Endothelial cell of umbilical vein (primary cell): ENCODE data around the gene BNC2. TPM values are rescaled to one million over a fixed set of nuclear protein-coding genes. Genes with fewer than 3 reads are reported as not detected.

ENCODE experiments used
- BruUV-seq: library from RNA; stranded (reverse); fragments of 400-500 nt; replicated peaks from 2 replicates; lab custom pipeline; 2021; lab: Mats Ljungman, UMichigan
- CTCF ChIA-PET: fragments of 300-600, 350-600 bp; sonication (Branson Sonifier 250); formaldehyde crosslinking; loops from one replicate; lab custom pipeline; 2021; ENCODE audit warnings: antibody characterized with exemption, inconsistent platforms; lab: Charles Lee
- POLR2A ChIA-PET: fragments of 300-600, 350-600 bp; sonication (Branson Sonifier 250); formaldehyde crosslinking; loops from one replicate; lab custom pipeline; 2021; ENCODE audit warnings: antibody characterized with exemption, inconsistent platforms; lab: Charles Lee
- DNase-seq: peaks from one replicate; pipeline ENCODE4 v3.0.0-alpha.2; 2011; ENCODE audit warnings: low read depth, low spot score
- FAIRE-seq: peaks from 2 replicates; lab custom pipeline; 2011; peaks lifted over from hg19 to GRCh38; lab: Jason Lieb, UNC
- H2AFZ ChIP-seq: 2 replicates; pipeline ENCODE4 v1.6.0; 2012; ENCODE audit warnings: low read depth, low read length, control low read depth, inconsistent platforms
- H3K27ac ChIP-seq: 2 replicates; pipeline ENCODE4 v1.5.1; 2011; ENCODE audit warnings: low read depth, mild to moderate bottlenecking, control low read depth, low read length, moderate library complexity; ENCODE audit not compliant: insufficient read depth
- H3K27me3 ChIP-seq, 2 experiments: 2 replicates each; pipeline versions ENCODE4 v1.6.0 to v1.6.1; 2011; ENCODE audit warnings: low read length in 2 of 2, mixed read lengths in 1 of 2; ENCODE audit not compliant: control insufficient read depth in 2 of 2, insufficient read depth in 2 of 2
- H3K36me3 ChIP-seq, 2 experiments: 2 replicates in 1 of 2; 3 replicates in 1 of 2; pipeline ENCODE4 v1.5.1; 2011; ENCODE audit warnings: low read length in 2 of 2, mild to moderate bottlenecking in 1 of 2, moderate library complexity in 1 of 2; ENCODE audit not compliant: control insufficient read depth in 2 of 2, insufficient read depth in 2 of 2; ENCODE audit errors: extremely low read depth in 1 of 2
- H3K4me1 ChIP-seq: 3 replicates; pipeline ENCODE4 v1.5.1; 2011; ENCODE audit warnings: mild to moderate bottlenecking, low read length; ENCODE audit not compliant: control insufficient read depth, insufficient read depth; ENCODE audit errors: extremely low read depth
- H3K4me2 ChIP-seq: 2 replicates; pipeline ENCODE4 v1.6.1; 2011; ENCODE audit warnings: low read length, control low read depth, mixed read lengths; ENCODE audit not compliant: insufficient read depth
- H3K4me3 ChIP-seq, 3 experiments: fragments of 200-600 bp in 1 of 3; sonication (generic), shearing (Covaris generic) in 1 of 3; replicated peaks in 1 of 3; 2 replicates each; pipeline ENCODE4 v1.5.1; 2011 to 2016; ENCODE audit warnings: control low read depth in 3 of 3, low read length in 3 of 3, mild to moderate bottlenecking in 2 of 3, inconsistent platforms in 1 of 3, low read depth in 1 of 3, moderate library complexity in 1 of 3; ENCODE audit not compliant: insufficient read depth in 1 of 3
- H3K79me2 ChIP-seq: 2 replicates; pipeline ENCODE4 v1.6.0; 2012; ENCODE audit warnings: low read length, inconsistent platforms; ENCODE audit not compliant: control insufficient read depth, insufficient read depth
- H3K9ac ChIP-seq: replicated peaks from 2 replicates; pipeline ENCODE3; 2011; ENCODE audit warnings: low read length, control low read depth; ENCODE audit not compliant: insufficient read depth; ENCODE audit errors: extremely low read depth
- H3K9me1 ChIP-seq: replicated peaks from 3 replicates; pipeline ENCODE4 v1.6.0; 2011; ENCODE audit warnings: mild to moderate bottlenecking, low read length; ENCODE audit not compliant: control insufficient read depth, insufficient read depth; ENCODE audit errors: extremely low read depth
- H3K9me3 ChIP-seq: replicated peaks from 2 replicates; pipeline ENCODE4 v1.5.1; 2012; ENCODE audit warnings: low read length, inconsistent platforms; ENCODE audit not compliant: control insufficient read depth, insufficient read depth
- H4K20me1 ChIP-seq: replicated peaks from 2 replicates; pipeline ENCODE3; 2011; ENCODE audit warnings: mild to moderate bottlenecking, low read length; ENCODE audit not compliant: control insufficient read depth, insufficient read depth; ENCODE audit errors: extremely low read depth
- CTCF ChIP-seq, 2 donors: IDR thresholded peaks; 1 replicate in 1 of 2; 2 replicates in 1 of 2; pipeline ENCODE4 v1.5.1; 2011; ENCODE audit warnings: low read length in 2 of 2, mild to moderate bottlenecking in 2 of 2, moderate library complexity in 2 of 2, control low read depth in 1 of 2, inconsistent platforms in 1 of 2, low read depth in 1 of 2; ENCODE audit not compliant: insufficient read depth in 1 of 2; ENCODE audit errors: extremely low read depth in 1 of 2
- EZH2 ChIP-seq: IDR thresholded peaks from 2 replicates; pipeline ENCODE4 v1.6.1; 2012; ENCODE audit warnings: borderline replicate concordance, low read depth, mild to moderate bottlenecking, moderate library complexity, low read length, inconsistent platforms; ENCODE audit not compliant: severe bottlenecking
- FOS ChIP-seq: IDR thresholded peaks from 2 replicates; pipeline ENCODE4 v1.6.1; 2011; ENCODE audit warnings: mild to moderate bottlenecking, low read length, moderate library complexity, borderline replicate concordance; ENCODE audit not compliant: insufficient read depth
- GATA2 ChIP-seq: IDR thresholded peaks from 2 replicates; pipeline ENCODE4 v1.7.0; 2011; ENCODE audit warnings: low read depth, mild to moderate bottlenecking, moderate library complexity, mixed read lengths, low read length; ENCODE audit not compliant: insufficient read length, insufficient read depth
- JUN ChIP-seq: IDR thresholded peaks from 2 replicates; pipeline ENCODE4 v1.6.1; 2011; ENCODE audit warnings: borderline replicate concordance, low read depth; ENCODE audit not compliant: insufficient read length, insufficient read depth
- MAX ChIP-seq: IDR thresholded peaks from 2 replicates; pipeline ENCODE4 v1.6.1; 2011; ENCODE audit not compliant: insufficient read depth, insufficient read length
- MYC ChIP-seq: IDR thresholded peaks from one replicate; pipeline ENCODE4 v1.6.1; 2011; ENCODE audit warnings: mild to moderate bottlenecking, low read depth, low read length
- POLR2A ChIP-seq: IDR thresholded peaks from 2 replicates; pipeline ENCODE4 v1.6.1; 2012; ENCODE audit warnings: low read depth, mild to moderate bottlenecking, control low read depth, low read length
- POLR2AphosphoS5 ChIP-seq: IDR thresholded peaks from 2 replicates; pipeline ENCODE4 v1.6.1; 2012; ENCODE audit warnings: low read depth, mild to moderate bottlenecking, control low read depth, low read length, moderate library complexity; ENCODE audit not compliant: insufficient read depth
- dilution Hi-C: fragments of 300-500 bp; cut with MboI; formaldehyde crosslinking; loops from one replicate; pipeline ENCODE4 v1.15.0; 2019; ENCODE audit warnings: low sequenced_read_pairs; ENCODE audit not compliant: extremely low pct_ligation_motif_present
- intact Hi-C: fragments of 100-400 bp; cut with micrococcal nuclease; formaldehyde crosslinking; loops from one replicate; pipeline ENCODE4 v1.10.0; 2022
- polyA plus RNA-seq, 4 experiments: library from polyadenylated mRNA; depleted of rRNA in 3 of 4; stranded (reverse) in 3 of 4; unstranded in 1 of 4; fragments of >200 nt; gene quantifications; 2 replicates each; pipeline versions ENCODE4 v1.2.1 to v1.2.3, GENCODE V29; 2011 to 2012; ENCODE audit warnings: missing spikeins in 1 of 4
- total RNA-seq: library from RNA; stranded (reverse); gene quantifications from 2 replicates; pipeline ENCODE4 v1.2.3, GENCODE V29; 2021

The BNC2 gene
- total and polyA plus RNA-seq, 2 donors (not counting 3 experiments of a cell fraction or from before 2014, with no cell fraction given), result 12.1 to 34.3 TPM

DNA sequence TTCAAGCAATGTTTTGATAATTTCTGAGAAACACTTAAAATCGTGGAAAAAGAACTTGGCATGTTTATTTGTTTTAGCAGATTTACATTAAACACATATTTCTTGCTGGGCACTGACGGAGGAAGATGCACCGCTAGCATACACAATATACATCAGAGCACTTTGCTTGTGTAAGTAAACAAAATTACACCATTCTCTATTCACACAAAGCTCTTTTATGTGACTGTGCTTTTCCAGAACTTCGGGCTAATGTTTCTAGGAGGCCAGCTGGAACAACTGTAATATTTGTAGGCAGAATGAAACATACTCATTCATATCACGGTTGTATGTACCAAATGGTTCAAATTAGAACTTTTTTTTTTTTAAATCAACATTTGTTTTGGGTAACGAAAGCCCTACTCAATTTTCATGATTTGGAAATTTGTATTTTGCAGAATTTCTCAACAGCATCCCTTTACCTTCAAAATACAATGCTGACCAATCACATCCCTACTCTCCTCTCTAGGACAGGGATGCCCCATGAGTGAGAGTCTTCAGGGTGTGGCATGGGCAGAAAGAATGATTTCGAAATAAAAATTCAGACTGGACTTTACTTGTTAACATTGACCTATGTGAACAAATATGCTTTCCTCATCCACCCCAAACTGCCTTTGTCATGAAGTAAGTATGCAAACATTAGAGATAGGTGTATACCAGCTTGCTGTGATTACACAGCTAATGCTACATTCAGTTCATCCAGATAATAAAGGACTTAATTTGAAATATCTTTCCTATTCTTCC is 425.1 kb downstream of the BNC2 start:
- Histone ChIP-seq H3K9ac (no peak overlapping the region), H3K36me3 (no peaks in the 10 kb centered on the region), H2AFZ (no peak overlapping the region), H3K4me2 (no peak overlapping the region), H3K9me1 (no peaks in the 10 kb centered on the region), H3K27ac (no peak overlapping the region), H3K4me1 (no peaks in the 10 kb centered on the region), H3K79me2 (no peaks in the 10 kb centered on the region), H3K4me3 (no peak overlapping the region), H3K9me3 (no peaks in the 10 kb centered on the region), H4K20me1 (no peaks in the 10 kb centered on the region), H3K27me3 (no peaks in the 10 kb centered on the region)
- FAIRE-seq (no peak), DNase-seq (no peak)
- dilution Hi-C loops, result no loop called here
- ChIA-PET POLR2A (no interaction called here), CTCF (no interaction called here)
- TF ChIP-seq CTCF (IDR thresholded peaks at IDR 0.05; ENCODE audit: extremely low read depth in 1 of 2, insufficient read depth in 1 of 2, low read depth in 1 of 2, low read length in 2 of 2) (no peak), MYC (no peak), FOS (no peak)
- intact Hi-C loops, result no loop called here
- no TSS peak for BruUV-seq

- no TSS peak for BruUV-seq
- H3K4me3 ChIP-seq, result no peak overlapping the region
- H3K9ac ChIP-seq, result no peak overlapping the region
- ChIA-PET POLR2A (no interaction called here), CTCF (interaction anchor here (0.7 to 1.2 kb wide), 6 partner anchors 10 to 283 kb away, joined by 3 to 6 read pairs (median 3); no protein-coding TSS in a partner anchor)
- H3K9me3 ChIP-seq, result no peaks in the 10 kb centered on the region
- H2AFZ ChIP-seq, result no peak overlapping the region
- intact Hi-C loops (no loop called here), dilution Hi-C loops (no loop called here)
- H3K9me1 ChIP-seq, result no peaks in the 10 kb centered on the region
- H3K27ac ChIP-seq, result no peak overlapping the region
- H3K4me1 ChIP-seq, result no peaks in the 10 kb centered on the region
- H4K20me1 ChIP-seq, result no peaks in the 10 kb centered on the region
- FAIRE-seq, result no peak
- TF ChIP-seq MAX (no peak), MYC (no peak), FOS (no peak), POLR2A (no peak), CTCF (IDR thresholded peaks at IDR 0.05; ENCODE audit: extremely low read depth in 1 of 2, insufficient read depth in 1 of 2, low read depth in 1 of 2, low read length in 2 of 2) (no peak), EZH2 (no peak), POLR2AphosphoS5 (no peak), GATA2 (no peak), JUN (no peak)
- DNase-seq, result no peak
- no peaks in the 10 kb centered on the region for H3K36me3 ChIP-seq
- H3K4me2 ChIP-seq, result no peak overlapping the region
- H3K79me2 ChIP-seq, result no peaks in the 10 kb centered on the region
- H3K27me3 ChIP-seq, result no peaks in the 10 kb centered on the region
Observed at GRCh38 chr9:16442622-16443021, 427.8 kb downstream of the BNC2 start.
